PC-3 (cell line): ENCODE data around the gene GBE1. TPM values are rescaled to one million over a fixed set of nuclear protein-coding genes. Genes with fewer than 3 reads are reported as not detected.

Experiments
- ATAC-seq: fragments of 200-7000 bp; cut with Tn5 transposase; 2 replicates; pipeline ENCODE4 v1.9.1; 2020; ENCODE audit warnings: mild to moderate bottlenecking, moderate library complexity
- BruUV-seq: library from RNA; stranded (reverse); fragments of 400-500 nt; replicated peaks from 2 replicates; lab custom pipeline; 2021; lab: Mats Ljungman, UMichigan
- CTCF ChIA-PET: fragments of 300-600 bp; sonication (Branson Sonifier 250); formaldehyde crosslinking; loops from one replicate; lab custom pipeline; 2022; ENCODE audit warnings: antibody characterized with exemption; lab: Charles Lee
- POLR2A ChIA-PET: fragments of 300-600 bp; sonication (Branson Sonifier 250); formaldehyde crosslinking; loops from one replicate; lab custom pipeline; 2022; ENCODE audit warnings: antibody characterized with exemption; ENCODE audit not compliant: unreplicated experiment; lab: Charles Lee
- DNase-seq: peaks from one replicate; pipeline ENCODE4 v3.0.0-alpha.2; 2015
- H2AFZ ChIP-seq: fragments of 300-600 bp; sonication (generic); 2 replicates; pipeline ENCODE4 v1.6.0; 2016; ENCODE audit warnings: antibody characterized with exemption, low read length
- H3F3A ChIP-seq: fragments of 300-600 bp; sonication (generic); one replicate; pipeline ENCODE4 v1.6.0; 2017; ENCODE audit warnings: antibody characterized with exemption, low read length, control low read depth, mild to moderate bottlenecking; ENCODE audit not compliant: unreplicated experiment
- H3K27ac ChIP-seq: fragments of 300-600 bp; sonication (generic); 2 replicates; pipeline ENCODE4 v1.5.1; 2016; ENCODE audit warnings: mild to moderate bottlenecking, low read length
- H3K27me3 ChIP-seq: fragments of 300-600 bp; sonication (generic); 2 replicates; pipeline ENCODE4 v1.6.1; 2016; ENCODE audit warnings: low read length, mixed read lengths
- H3K36me3 ChIP-seq: fragments of 300-600 bp; sonication (generic); 2 replicates; pipeline ENCODE4 v1.6.1; 2016; ENCODE audit warnings: low read depth, mixed run types, low read length, mixed read lengths
- H3K4me1 ChIP-seq: fragments of 300-600 bp; sonication (generic); 2 replicates; pipeline ENCODE4 v1.5.1; 2016; ENCODE audit warnings: low read length; ENCODE audit not compliant: insufficient read depth
- H3K4me2 ChIP-seq: fragments of 300-600 bp; sonication (generic); 2 replicates; pipeline ENCODE4 v1.6.0; 2016; ENCODE audit warnings: low read length
- H3K4me3 ChIP-seq: fragments of 300-600 bp; sonication (generic); 2 replicates; pipeline ENCODE4 v1.5.1; 2016; ENCODE audit warnings: mild to moderate bottlenecking, low read length, mixed read lengths
- H3K79me2 ChIP-seq: fragments of 300-600 bp; sonication (generic); 2 replicates; pipeline ENCODE4 v1.6.1; 2017; ENCODE audit warnings: low read length, mixed read lengths
- H3K9ac ChIP-seq: fragments of 300-600 bp; sonication (generic); 2 replicates; pipeline ENCODE4 v1.6.0; 2016; ENCODE audit warnings: mild to moderate bottlenecking, low read length
- H3K9me2 ChIP-seq: fragments of 300-600 bp; sonication (generic); replicated peaks from 2 replicates; pipeline ENCODE4 v1.6.1; 2016; ENCODE audit warnings: mixed run types, low read length, mixed read lengths
- H3K9me3 ChIP-seq: fragments of 300-600 bp; sonication (generic); 2 replicates; pipeline ENCODE4 v1.6.1; 2016; ENCODE audit warnings: low read length, mixed read lengths
- H4K20me1 ChIP-seq: fragments of 300-600 bp; sonication (generic); 2 replicates; pipeline ENCODE4 v1.6.1; 2016; ENCODE audit warnings: low read length, mixed read lengths
- CTCF ChIP-seq: fragments of 300-600 bp; sonication (generic); conservative IDR thresholded peaks from 2 replicates; pipeline ENCODE4 v1.5.1; 2017; ENCODE audit warnings: antibody characterized with exemption, low read depth, mild to moderate bottlenecking, low read length
- EZH2 ChIP-seq: fragments of 300-600 bp; sonication (generic); IDR thresholded peaks from one replicate; pipeline ENCODE4 v1.6.1; 2017; ENCODE audit warnings: antibody characterized with exemption, mild to moderate bottlenecking, low read length; ENCODE audit not compliant: unreplicated experiment
- EZH2phosphoT487 ChIP-seq: fragments of 300-600 bp; sonication (generic); IDR thresholded peaks from 2 replicates; pipeline ENCODE4 v1.6.1; 2018; ENCODE audit warnings: mild to moderate bottlenecking, antibody characterized with exemption, low read length, borderline replicate concordance
- intact Hi-C: fragments of 100-400 bp; cut with micrococcal nuclease; formaldehyde crosslinking; loops from 2 replicates; pipeline ENCODE4 v1.9.0; 2023
- total RNA-seq: library from RNA; depleted of rRNA; stranded (reverse); fragments of >200 nt; gene quantifications from 2 replicates; pipeline ENCODE4 v1.2.3, GENCODE V29; 2014

GBE1 gene
- total RNA-seq, 1 experiment from 2014 or later = 57.7 TPM

GRCh38 chr3:81580355-81580754 lies 181.1 kb downstream of the GBE1 start:
- Histone ChIP-seq H3K36me3 (0 out of 2 replicates have a peak, but pooled peaks cover 5% of the 10 kb centered on the region), H3K79me2 (no peaks in the 10 kb centered on the region), H3K9me2 (no peaks in the 10 kb centered on the region), H3K4me1 (no peaks in the 10 kb centered on the region), H3K9ac (no peak overlapping the region), H2AFZ (no peak overlapping the region), H4K20me1 (no peaks in the 10 kb centered on the region), H3K4me3 (no peak overlapping the region), H3K27ac (no peak overlapping the region), H3F3A (no peaks in the 10 kb centered on the region), H3K9me3 (no peaks in the 10 kb centered on the region), H3K27me3 (no peaks in the 10 kb centered on the region), H3K4me2 (no peak overlapping the region)
- no peak for ATAC-seq
- ChIA-PET CTCF (no interaction called here), POLR2A (no interaction called here)
- TF ChIP-seq CTCF = no peak
- TF ChIP-seq EZH2phosphoT487 = no peak
- no peak for TF ChIP-seq EZH2
- DNase-seq = no peak
- intact Hi-C loops = loop anchor here (5.0 kb wide), 1 partner anchor 278 kb away; no protein-coding TSS in a partner anchor
- no TSS peak for BruUV-seq

DNA sequence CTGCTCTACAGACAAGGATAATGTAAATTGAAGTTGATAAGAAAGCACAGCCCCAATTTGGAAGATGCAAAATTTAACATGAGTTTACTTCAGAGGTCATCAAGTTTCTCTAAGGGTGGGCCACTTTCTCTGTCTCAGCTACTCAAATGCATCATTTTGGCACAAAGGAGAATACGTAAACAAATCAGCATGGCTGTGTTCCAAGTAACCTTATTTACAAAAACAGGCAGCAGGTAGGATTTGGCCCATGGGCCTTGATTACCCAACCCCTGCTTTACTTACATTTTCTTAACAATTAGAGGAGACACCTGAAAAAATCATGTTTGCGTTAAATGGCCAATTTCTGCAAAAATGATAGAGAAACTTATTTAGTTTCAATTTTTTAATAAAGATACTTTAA lies 181.7 kb downstream of the GBE1 start:
- H3K36me3 ChIP-seq = 0 out of 2 replicates have a peak, but pooled peaks cover 5% of the 10 kb centered on the region
- DNase-seq (no peak), ATAC-seq (no peak)
- no peaks in the 10 kb centered on the region for H4K20me1 ChIP-seq
- H3K4me3 ChIP-seq = no peak overlapping the region
- no TSS peak for BruUV-seq
- H3K4me1 ChIP-seq = no peaks in the 10 kb centered on the region
- no peaks in the 10 kb centered on the region for H3K9me3 ChIP-seq
- no peaks in the 10 kb centered on the region for H3K9me2 ChIP-seq
- no peaks in the 10 kb centered on the region for H3K79me2 ChIP-seq
- no peak for TF ChIP-seq EZH2phosphoT487
- no peak for TF ChIP-seq CTCF
- no peak for TF ChIP-seq EZH2
- H3K27me3 ChIP-seq = no peaks in the 10 kb centered on the region
- ChIA-PET CTCF (no interaction called here), POLR2A (no interaction called here)
- no peak overlapping the region for H3K9ac ChIP-seq
- intact Hi-C loops = loop anchor here (5.0 kb wide), 1 partner anchor 277 kb away; no protein-coding TSS in a partner anchor
- no peak overlapping the region for H2AFZ ChIP-seq
- no peaks in the 10 kb centered on the region for H3F3A ChIP-seq
- H3K4me2 ChIP-seq = no peak overlapping the region
- H3K27ac ChIP-seq = no peak overlapping the region

DNA sequence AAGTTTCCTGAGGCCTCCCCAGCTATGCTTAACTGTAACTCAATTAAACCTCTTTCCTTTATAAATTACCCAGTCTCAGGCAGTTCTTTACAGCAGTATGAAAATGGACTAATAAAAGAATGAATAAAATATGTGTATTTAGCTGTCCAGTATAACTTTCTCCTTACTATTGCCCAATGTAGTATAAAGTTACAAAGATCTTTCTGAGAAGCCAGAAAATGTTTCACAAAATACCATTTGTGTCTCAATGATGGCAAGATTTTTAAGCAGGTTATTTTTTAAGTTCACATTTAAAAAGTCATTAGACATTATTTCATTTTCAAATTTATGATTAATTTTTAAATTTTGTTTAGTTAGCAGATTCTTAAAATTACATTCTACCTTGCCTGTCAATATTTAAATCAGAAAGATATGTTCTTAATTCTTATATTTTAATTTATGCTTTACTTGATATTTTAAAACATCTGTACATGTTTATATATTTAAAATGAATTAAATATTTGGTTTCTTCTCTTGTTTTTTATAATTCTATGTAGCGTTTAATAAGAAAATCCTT lies 189.2 kb downstream of the GBE1 start:
- H3K4me2 ChIP-seq = no peak overlapping the region
- H2AFZ ChIP-seq = no peak overlapping the region
- H3K4me1 ChIP-seq = no peaks in the 10 kb centered on the region
- 0 out of 2 replicates have a peak, but pooled peaks cover 3% of the 10 kb centered on the region for H3K36me3 ChIP-seq
- ATAC-seq (no peak), DNase-seq (no peak)
- no peak overlapping the region for H3K27ac ChIP-seq
- ChIA-PET POLR2A (no interaction called here), CTCF (no interaction called here)
- no TSS peak for BruUV-seq
- no peaks in the 10 kb centered on the region for H3F3A ChIP-seq
- H3K9me2 ChIP-seq = no peaks in the 10 kb centered on the region
- no peak overlapping the region for H3K4me3 ChIP-seq
- intact Hi-C loops = no loop called here
- TF ChIP-seq EZH2phosphoT487 (no peak), CTCF (no peak)
- H3K9me3 ChIP-seq = no peaks in the 10 kb centered on the region
- no peak overlapping the region for H3K9ac ChIP-seq
- H4K20me1 ChIP-seq = no peaks in the 10 kb centered on the region
- no peaks in the 10 kb centered on the region for H3K79me2 ChIP-seq
- no peaks in the 10 kb centered on the region for H3K27me3 ChIP-seq
